Prostate gland (tissue), 2 donors: Measurements from ENCODE around the gene MAPK1. TPM values are rescaled to one million over a fixed set of nuclear protein-coding genes. Genes with fewer than 3 reads are reported as not detected.
"Not testable (repeated sequence)": the region's sequence is repeated elsewhere in the genome, so short reads cannot be mapped to it uniquely, and the experiment has no call there.

Source experiments
- DNase-seq: peaks from one replicate; pipeline ENCODE4 v3.0.0-alpha.2; 2019; ENCODE audit warnings: low spot score
- H3K27ac ChIP-seq, 2 donors: fragments of 200-600 bp; sonication (generic); 2 replicates each; pipeline ENCODE4 v1.5.1; 2017 to 2019
- H3K27me3 ChIP-seq: fragments of 200-600 bp; sonication (generic); replicated peaks from 2 replicates; pipeline ENCODE4 v1.5.1; 2019; ENCODE audit not compliant: insufficient read depth
- H3K36me3 ChIP-seq, 2 donors: fragments of 200-600 bp; sonication (generic); 1 replicate in 1 of 2; 2 replicates in 1 of 2; pipeline versions ENCODE4 v1.5.1 to v1.8.1; 2017 to 2019
- H3K4me1 ChIP-seq: fragments of 200-600 bp; sonication (generic); replicated peaks from 2 replicates; pipeline ENCODE4 v1.5.1; 2019
- H3K4me3 ChIP-seq, 2 donors: fragments of 200-600 bp; sonication (generic); 2 replicates each; pipeline ENCODE4 v1.5.1; 2017 to 2019
- H3K9me3 ChIP-seq: fragments of 200-600 bp; sonication (generic); 2 replicates; pipeline ENCODE4 v1.5.1; 2017
- POLR2A ChIP-seq: fragments of 450-650 bp; IDR thresholded peaks from one replicate; pipeline ENCODE4 v1.6.1; 2016; ENCODE audit warnings: antibody characterized with exemption, mild to moderate bottlenecking
- POLR2AphosphoS5 ChIP-seq: sonication (generic); formaldehyde crosslinking; IDR thresholded peaks from one replicate; pipeline ENCODE4 v1.6.1; 2017; ENCODE audit warnings: antibody characterized with exemption
- WGBS: methylation state at CpG from one replicate; pipeline ENCODE4 v1.1.5; 2018; 5-methylcytosine and 5-hydroxymethylcytosine counted together
- intact Hi-C: fragments of 100-400 bp; cut with DNase I; formaldehyde crosslinking; loops from one replicate; pipeline ENCODE4 v1.14.2; 2022
- total RNA-seq, 2 donors: library from RNA; depleted of rRNA; stranded (reverse); fragments of >200 nt; gene quantifications; one replicate each; pipeline ENCODE4 v1.1.0, GENCODE V29; 2016
- TF ChIP-seq, protein P1 (sequence below), 4 experiments: fragments of 200-600 bp in 2 of 4; fragments of 450-650 bp in 2 of 4; sonication (generic) in 2 of 4; IDR thresholded peaks; 1 replicate in 3 of 4; 2 replicates in 1 of 4; pipeline ENCODE4 v1.5.1; 2016 to 2019; ENCODE audit warnings: antibody characterized with exemption in 4 of 4, mild to moderate bottlenecking in 2 of 4, moderate library complexity in 2 of 4

The MAPK1 gene
- total RNA-seq, 2 donors from 2014 or later = 89.6 to 92.1 TPM

DNA sequence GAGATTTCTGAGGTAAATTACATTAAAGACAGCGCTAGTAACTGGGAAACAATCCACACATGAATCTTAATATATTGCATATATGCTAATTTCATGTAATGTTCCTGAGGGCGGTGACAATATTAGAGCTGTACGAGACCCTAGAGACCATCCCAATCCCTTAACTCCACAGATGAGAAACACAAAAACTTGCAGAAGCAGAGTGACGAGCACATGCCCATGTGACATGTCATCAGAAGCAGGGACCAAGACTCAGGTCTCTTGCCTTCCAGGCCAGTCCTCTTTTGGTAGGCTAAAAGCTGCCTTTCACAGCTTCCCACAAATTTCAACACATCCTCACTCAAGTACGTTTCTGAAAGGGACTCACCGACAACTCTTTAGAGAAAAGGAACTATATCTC, 11.8 kb downstream of the MAPK1 start:
- intact Hi-C loops = no loop called here
- TF ChIP-seq POLR2A = no peak
- no peak for TF ChIP-seq POLR2AphosphoS5
- TF ChIP-seq, protein P1, sequence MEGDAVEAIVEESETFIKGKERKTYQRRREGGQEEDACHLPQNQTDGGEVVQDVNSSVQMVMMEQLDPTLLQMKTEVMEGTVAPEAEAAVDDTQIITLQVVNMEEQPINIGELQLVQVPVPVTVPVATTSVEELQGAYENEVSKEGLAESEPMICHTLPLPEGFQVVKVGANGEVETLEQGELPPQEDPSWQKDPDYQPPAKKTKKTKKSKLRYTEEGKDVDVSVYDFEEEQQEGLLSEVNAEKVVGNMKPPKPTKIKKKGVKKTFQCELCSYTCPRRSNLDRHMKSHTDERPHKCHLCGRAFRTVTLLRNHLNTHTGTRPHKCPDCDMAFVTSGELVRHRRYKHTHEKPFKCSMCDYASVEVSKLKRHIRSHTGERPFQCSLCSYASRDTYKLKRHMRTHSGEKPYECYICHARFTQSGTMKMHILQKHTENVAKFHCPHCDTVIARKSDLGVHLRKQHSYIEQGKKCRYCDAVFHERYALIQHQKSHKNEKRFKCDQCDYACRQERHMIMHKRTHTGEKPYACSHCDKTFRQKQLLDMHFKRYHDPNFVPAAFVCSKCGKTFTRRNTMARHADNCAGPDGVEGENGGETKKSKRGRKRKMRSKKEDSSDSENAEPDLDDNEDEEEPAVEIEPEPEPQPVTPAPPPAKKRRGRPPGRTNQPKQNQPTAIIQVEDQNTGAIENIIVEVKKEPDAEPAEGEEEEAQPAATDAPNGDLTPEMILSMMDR (IDR thresholded peaks at IDR 0.05) = no peak
- no peaks in the 10 kb centered on the region for H3K36me3 ChIP-seq
- H3K4me1 ChIP-seq = no peaks in the 10 kb centered on the region
- H3K27ac ChIP-seq = no peak overlapping the region
- H3K4me3 ChIP-seq = no peak overlapping the region
- DNase-seq = no peak
- no peaks in the 10 kb centered on the region for H3K9me3 ChIP-seq
- 84% methylated on average over 6 of the region's 6 CpGs for WGBS
- H3K27me3 ChIP-seq = no peaks in the 10 kb centered on the region

- no peak for DNase-seq
- Histone ChIP-seq H3K36me3 (no peaks in the 10 kb centered on the region), H3K27me3 (no peaks in the 10 kb centered on the region), H3K27ac (no peak overlapping the region), H3K9me3 (no peaks in the 10 kb centered on the region), H3K4me1 (no peaks in the 10 kb centered on the region), H3K4me3 (no peak overlapping the region)
- TF ChIP-seq, protein P1 (IDR thresholded peaks at IDR 0.05) = no peak
- intact Hi-C loops = no loop called here
These were observed 16.8 kb downstream of the MAPK1 start for GRCh38 chr22:21850660-21851059.

GRCh38 chr22:21849489-21849888, 18.0 kb downstream of the MAPK1 start:
- no peak for DNase-seq
- no peak overlapping the region for H3K27ac ChIP-seq
- no peak overlapping the region for H3K4me3 ChIP-seq
- WGBS = 56% methylated on average over 1 of the region's 1 CpG
- no peaks in the 10 kb centered on the region for H3K9me3 ChIP-seq
- H3K36me3 ChIP-seq = no peaks in the 10 kb centered on the region
- H3K4me1 ChIP-seq = no peaks in the 10 kb centered on the region
- intact Hi-C loops = no loop called here
- TF ChIP-seq, protein P1 (IDR thresholded peaks at IDR 0.05) = no peak
- TF ChIP-seq POLR2A (no peak), POLR2AphosphoS5 (no peak)
- no peaks in the 10 kb centered on the region for H3K27me3 ChIP-seq

GRCh38 chr22:21848057-21848456, 19.4 kb downstream of the MAPK1 start:
- DNase-seq, H3K36me3 ChIP-seq, H3K27me3 ChIP-seq, H3K4me3 ChIP-seq, H3K27ac ChIP-seq, intact Hi-C loops, H3K4me1 ChIP-seq, H3K9me3 ChIP-seq: not testable (repeated sequence)
- 89% methylated on average over 5 of the region's 5 CpGs for WGBS

DNA sequence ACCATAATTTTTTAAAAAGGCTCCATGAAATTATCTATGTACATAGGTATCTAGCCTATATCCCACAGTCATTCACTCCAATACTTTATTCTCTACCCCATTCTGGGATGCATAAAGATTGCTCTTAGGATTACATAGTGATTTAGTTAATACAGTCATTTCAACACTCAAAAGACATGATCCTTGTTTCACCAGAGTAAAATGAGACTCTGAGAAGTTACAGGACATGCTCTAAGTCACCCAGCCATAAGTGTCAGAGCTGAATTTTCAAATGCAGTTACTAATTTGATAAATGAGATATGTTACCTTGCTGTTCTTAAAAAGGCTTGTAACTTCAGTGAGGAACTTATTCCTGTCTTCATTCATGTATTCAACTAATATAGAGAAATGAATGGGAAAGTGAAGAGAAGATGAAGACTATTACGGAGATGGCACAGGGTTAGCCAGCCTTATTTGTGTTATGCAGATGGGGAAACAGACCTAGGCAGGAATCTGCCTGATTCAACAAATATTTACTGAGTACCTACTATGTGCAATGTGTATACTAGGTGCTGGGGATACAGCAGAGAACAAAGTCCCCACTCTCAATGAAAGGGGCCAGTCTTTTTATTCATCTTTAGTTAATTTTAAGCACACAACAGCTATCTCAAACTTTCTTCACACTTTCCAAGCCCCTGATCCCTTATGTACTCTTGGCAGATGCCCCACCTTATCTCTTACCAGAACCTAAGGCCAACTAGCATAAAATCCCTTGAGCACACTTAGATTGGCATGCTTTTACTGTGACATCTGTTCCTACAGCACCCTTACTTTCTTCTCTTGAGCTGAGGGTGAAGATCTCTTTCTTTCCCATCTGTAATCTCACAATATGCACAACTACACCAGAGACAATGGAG, 21.6 kb downstream of the MAPK1 start:
- Histone ChIP-seq H3K4me3 (no peak overlapping the region), H3K36me3 (no peaks in the 10 kb centered on the region), H3K27me3 (no peaks in the 10 kb centered on the region), H3K9me3 (no peaks in the 10 kb centered on the region), H3K27ac (no peak overlapping the region), H3K4me1 (no peaks in the 10 kb centered on the region)
- intact Hi-C loops = no loop called here
- 82% methylated on average over 1 of the region's 1 CpG for WGBS
- TF ChIP-seq, protein P1 (IDR thresholded peaks at IDR 0.05) = no peak
- TF ChIP-seq POLR2AphosphoS5 (no peak), POLR2A (no peak)
- DNase-seq = no peak
